ENCODE results near the gene KCNJ18.
"Not testable (repeated sequence)": the region's sequence is repeated elsewhere in the genome, so short reads cannot be mapped to it uniquely, and the experiment has no call there.

DNA sequence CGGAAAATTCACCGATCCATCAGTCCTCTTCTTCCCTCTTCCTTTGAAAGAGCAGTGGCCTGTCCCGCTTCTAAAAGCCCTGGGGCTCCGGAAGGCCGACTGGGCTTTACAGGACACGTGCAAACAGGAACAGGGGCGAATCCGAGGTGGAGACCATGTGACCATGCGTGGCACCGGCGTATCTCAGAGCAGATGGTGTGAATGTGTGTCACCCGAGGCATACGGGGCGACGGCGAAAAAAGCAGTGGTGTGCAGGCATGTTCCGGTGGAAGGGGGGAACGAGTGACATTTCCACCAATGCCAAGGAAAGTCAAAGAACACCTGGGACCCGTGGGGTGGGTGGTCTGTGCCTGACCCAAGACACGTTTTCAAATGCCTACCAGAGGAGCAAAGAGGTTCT lies 10.7 kb upstream of the KCNJ18 start:
- TF ChIP-seq, protein P1, sequence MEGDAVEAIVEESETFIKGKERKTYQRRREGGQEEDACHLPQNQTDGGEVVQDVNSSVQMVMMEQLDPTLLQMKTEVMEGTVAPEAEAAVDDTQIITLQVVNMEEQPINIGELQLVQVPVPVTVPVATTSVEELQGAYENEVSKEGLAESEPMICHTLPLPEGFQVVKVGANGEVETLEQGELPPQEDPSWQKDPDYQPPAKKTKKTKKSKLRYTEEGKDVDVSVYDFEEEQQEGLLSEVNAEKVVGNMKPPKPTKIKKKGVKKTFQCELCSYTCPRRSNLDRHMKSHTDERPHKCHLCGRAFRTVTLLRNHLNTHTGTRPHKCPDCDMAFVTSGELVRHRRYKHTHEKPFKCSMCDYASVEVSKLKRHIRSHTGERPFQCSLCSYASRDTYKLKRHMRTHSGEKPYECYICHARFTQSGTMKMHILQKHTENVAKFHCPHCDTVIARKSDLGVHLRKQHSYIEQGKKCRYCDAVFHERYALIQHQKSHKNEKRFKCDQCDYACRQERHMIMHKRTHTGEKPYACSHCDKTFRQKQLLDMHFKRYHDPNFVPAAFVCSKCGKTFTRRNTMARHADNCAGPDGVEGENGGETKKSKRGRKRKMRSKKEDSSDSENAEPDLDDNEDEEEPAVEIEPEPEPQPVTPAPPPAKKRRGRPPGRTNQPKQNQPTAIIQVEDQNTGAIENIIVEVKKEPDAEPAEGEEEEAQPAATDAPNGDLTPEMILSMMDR (IDR thresholded peaks at IDR 0.05): not testable (repeated sequence)
- not testable (repeated sequence) for TF ChIP-seq POLR2A (IDR thresholded peaks at IDR 0.05)
